ENCODE measurements around the gene TACC2.

TACC2 gene

GRCh38 chr10:122126763-122127659 lies 138.0 kb downstream of the TACC2 start:
- DNase-seq: no peak

GRCh38 chr10:122127943-122128342 lies 139.0 kb downstream of the TACC2 start:
- no peak for DNase-seq

- DNase-seq: no peak
Observed at GRCh38 chr10:122128357-122128756, 139.4 kb downstream of the TACC2 start.

- no peak for DNase-seq
Observed at GRCh38 chr10:122130474-122131110, 141.6 kb downstream of the TACC2 start.

GRCh38 chr10:122132331-122132755 lies 143.4 kb downstream of the TACC2 start:
- no peak for DNase-seq

GRCh38 chr10:122132882-122133565 lies 144.1 kb downstream of the TACC2 start:
- DNase-seq: no peak

- DNase-seq: no peak
Observed at GRCh38 chr10:122135251-122136025, 146.5 kb downstream of the TACC2 start.

- no peak for DNase-seq
Observed at GRCh38 chr10:122138831-122139625, 150.1 kb downstream of the TACC2 start.

- DNase-seq: no peak
Observed at GRCh38 chr10:122139627-122140170, 150.7 kb downstream of the TACC2 start.

- DNase-seq: no peak
Observed at GRCh38 chr10:122140461-122140902, 151.5 kb downstream of the TACC2 start.

- no peak for DNase-seq
Observed at GRCh38 chr10:122140941-122141623, 152.1 kb downstream of the TACC2 start.

- no peak for DNase-seq
Observed at GRCh38 chr10:122141821-122142640, 153.1 kb downstream of the TACC2 start.

GRCh38 chr10:122142641-122143237 lies 153.8 kb downstream of the TACC2 start:
- DNase-seq: peak; percentile 28 to 54

GRCh38 chr10:122143238-122143841 lies 154.4 kb downstream of the TACC2 start:
- no peak for DNase-seq

GRCh38 chr10:122144199-122144598 lies 155.2 kb downstream of the TACC2 start:
- no peak for DNase-seq

GRCh38 chr10:122145113-122145512 lies 156.2 kb downstream of the TACC2 start:
- DNase-seq: no peak

- DNase-seq: no peak
Observed at GRCh38 chr10:122147663-122148062, 158.7 kb downstream of the TACC2 start.

- no peak for DNase-seq
Observed at GRCh38 chr10:122148876-122149560, 160.1 kb downstream of the TACC2 start.

Data from stimulated activated CD4-positive, alpha-beta T cell treated with anti-CD3 and anti-CD28 coated beads, Interleukin-2, amount 100 ng/mL, for 24 hours (primary cell).